ENCODE measurements around the gene MACC1. TPM values are rescaled to one million over a fixed set of nuclear protein-coding genes. Genes with fewer than 3 reads are reported as not detected.

The MACC1 gene
- total RNA-seq, 1 donor from 2014 or later, result 12.0 TPM

DNA sequence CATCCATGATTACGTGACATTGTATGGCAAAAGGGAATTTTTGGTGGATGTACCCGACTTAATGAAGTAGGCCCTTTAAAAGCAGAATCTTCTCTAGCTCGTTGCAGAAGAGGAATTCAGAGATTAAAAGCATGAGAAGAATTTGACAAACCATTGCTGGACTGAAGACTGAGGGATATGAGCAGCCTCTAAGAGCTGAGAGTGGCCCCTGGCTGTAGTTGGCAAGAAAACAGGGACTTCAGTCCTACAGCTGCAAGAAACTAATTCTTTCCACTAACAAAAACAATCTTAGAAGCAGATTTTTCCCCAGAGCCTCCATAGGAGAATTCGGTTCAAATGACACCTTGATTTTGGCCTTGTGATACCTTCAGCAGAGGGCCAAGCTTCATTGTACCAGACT, 34.1 kb downstream of the MACC1 start:
- DNase-seq (ENCODE audit: low spot score in 2 of 2, unreplicated experiment in 2 of 2), result no peak
- no peak overlapping the region for H3K27ac Mint-ChIP-seq
- no peaks in the 10 kb centered on the region for H3K27me3 Mint-ChIP-seq (ENCODE audit: low read depth)
- TF ChIP-seq, protein P1, sequence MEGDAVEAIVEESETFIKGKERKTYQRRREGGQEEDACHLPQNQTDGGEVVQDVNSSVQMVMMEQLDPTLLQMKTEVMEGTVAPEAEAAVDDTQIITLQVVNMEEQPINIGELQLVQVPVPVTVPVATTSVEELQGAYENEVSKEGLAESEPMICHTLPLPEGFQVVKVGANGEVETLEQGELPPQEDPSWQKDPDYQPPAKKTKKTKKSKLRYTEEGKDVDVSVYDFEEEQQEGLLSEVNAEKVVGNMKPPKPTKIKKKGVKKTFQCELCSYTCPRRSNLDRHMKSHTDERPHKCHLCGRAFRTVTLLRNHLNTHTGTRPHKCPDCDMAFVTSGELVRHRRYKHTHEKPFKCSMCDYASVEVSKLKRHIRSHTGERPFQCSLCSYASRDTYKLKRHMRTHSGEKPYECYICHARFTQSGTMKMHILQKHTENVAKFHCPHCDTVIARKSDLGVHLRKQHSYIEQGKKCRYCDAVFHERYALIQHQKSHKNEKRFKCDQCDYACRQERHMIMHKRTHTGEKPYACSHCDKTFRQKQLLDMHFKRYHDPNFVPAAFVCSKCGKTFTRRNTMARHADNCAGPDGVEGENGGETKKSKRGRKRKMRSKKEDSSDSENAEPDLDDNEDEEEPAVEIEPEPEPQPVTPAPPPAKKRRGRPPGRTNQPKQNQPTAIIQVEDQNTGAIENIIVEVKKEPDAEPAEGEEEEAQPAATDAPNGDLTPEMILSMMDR (IDR thresholded peaks at IDR 0.05; ENCODE audit: unreplicated experiment), result no peak
- no peaks in the 10 kb centered on the region for H3K4me1 Mint-ChIP-seq
- H3K36me3 Mint-ChIP-seq, result peaks cover 2% of the 10 kb centered on the region
- H3K9me3 Mint-ChIP-seq, result no peaks in the 10 kb centered on the region
- H3K4me3 Mint-ChIP-seq, result no peak overlapping the region

GRCh38 chr7:20176578-20177242, 40.5 kb downstream of the MACC1 start:
- TF ChIP-seq, protein P1 (IDR thresholded peaks at IDR 0.05; ENCODE audit: unreplicated experiment), result no peak
- no peak for DNase-seq (ENCODE audit: low spot score in 2 of 2, unreplicated experiment in 2 of 2)
- H3K9me3 Mint-ChIP-seq, result no peaks in the 10 kb centered on the region

GRCh38 chr7:20173828-20174227, 43.4 kb downstream of the MACC1 start:
- H3K36me3 Mint-ChIP-seq, result no peaks in the 10 kb centered on the region
- H3K27ac Mint-ChIP-seq, result no peak overlapping the region
- H3K9me3 Mint-ChIP-seq, result no peaks in the 10 kb centered on the region
- no peak overlapping the region for H3K4me3 Mint-ChIP-seq
- H3K4me1 Mint-ChIP-seq, result no peaks in the 10 kb centered on the region
- TF ChIP-seq, protein P1 (IDR thresholded peaks at IDR 0.05; ENCODE audit: unreplicated experiment), result no peak
- DNase-seq (ENCODE audit: low spot score in 2 of 2, unreplicated experiment in 2 of 2), result no peak
- H3K27me3 Mint-ChIP-seq (ENCODE audit: low read depth), result no peaks in the 10 kb centered on the region

More at GRCh38 chr7:20176578-20177242, 40.5 kb downstream of the MACC1 start:
- no peaks in the 10 kb centered on the region for H3K4me1 Mint-ChIP-seq
- no peak overlapping the region for H3K4me3 Mint-ChIP-seq
- no peaks in the 10 kb centered on the region for H3K27me3 Mint-ChIP-seq (ENCODE audit: low read depth)
- no peaks in the 10 kb centered on the region for H3K36me3 Mint-ChIP-seq
- H3K27ac Mint-ChIP-seq, result no peak overlapping the region

- H3K4me1 Mint-ChIP-seq, result no peaks in the 10 kb centered on the region
- no peak overlapping the region for H3K4me3 Mint-ChIP-seq
- no peaks in the 10 kb centered on the region for H3K27me3 Mint-ChIP-seq (ENCODE audit: low read depth)
- H3K36me3 Mint-ChIP-seq, result no peaks in the 10 kb centered on the region
- H3K27ac Mint-ChIP-seq, result no peak overlapping the region
- no peaks in the 10 kb centered on the region for H3K9me3 Mint-ChIP-seq
- TF ChIP-seq, protein P1 (IDR thresholded peaks at IDR 0.05; ENCODE audit: unreplicated experiment), result peak; percentile 31
- peak; percentile 30 to 70 for DNase-seq (ENCODE audit: low spot score in 2 of 2, unreplicated experiment in 2 of 2)
Measured at GRCh38 chr7:20172736-20173334, 44.3 kb downstream of the MACC1 start.

GRCh38 chr7:20170633-20171032, 46.6 kb downstream of the MACC1 start:
- H3K36me3 Mint-ChIP-seq, result no peaks in the 10 kb centered on the region
- H3K9me3 Mint-ChIP-seq, result no peaks in the 10 kb centered on the region
- TF ChIP-seq, protein P1 (IDR thresholded peaks at IDR 0.05; ENCODE audit: unreplicated experiment), result no peak
- no peak overlapping the region for H3K4me3 Mint-ChIP-seq
- H3K27me3 Mint-ChIP-seq (ENCODE audit: low read depth), result no peaks in the 10 kb centered on the region
- H3K27ac Mint-ChIP-seq, result no peak overlapping the region
- no peak for DNase-seq (ENCODE audit: low spot score in 2 of 2, unreplicated experiment in 2 of 2)
- no peaks in the 10 kb centered on the region for H3K4me1 Mint-ChIP-seq
